DOHH2 (cell line): ENCODE measurements around the gene CFAP57.

Experiments used
- H3F3A ChIP-seq: fragments of 200-600 bp; sonication (generic), shearing (Covaris generic); 2 replicates; pipeline ENCODE4 v1.6.0; 2016; ENCODE audit warnings: antibody characterized with exemption, mild to moderate bottlenecking; ENCODE audit not compliant: control insufficient read depth, insufficient read depth
- H3K27ac ChIP-seq: fragments of 200-600 bp; sonication (generic); 2 replicates; pipeline ENCODE4 v1.5.1; 2014; ENCODE audit warnings: low read depth, mild to moderate bottlenecking, low read length, moderate library complexity
- H3K27me3 ChIP-seq: fragments of 200-600 bp; sonication (generic); 2 replicates; pipeline ENCODE4 v1.6.1; 2014; ENCODE audit warnings: mild to moderate bottlenecking, low read length, mixed read lengths; ENCODE audit not compliant: control insufficient read depth
- H3K36me3 ChIP-seq: fragments of 200-600 bp; sonication (generic); 2 replicates; pipeline ENCODE4 v1.6.1; 2014; ENCODE audit warnings: mild to moderate bottlenecking, low read length, moderate library complexity, mixed read lengths; ENCODE audit not compliant: control insufficient read depth
- H3K4me1 ChIP-seq: fragments of 200-600 bp; sonication (generic); 2 replicates; pipeline ENCODE4 v1.6.1; 2014; ENCODE audit warnings: mild to moderate bottlenecking, low read length, mixed read lengths; ENCODE audit not compliant: control insufficient read depth
- H3K4me2 ChIP-seq: fragments of 200-600 bp; sonication (generic); 2 replicates; pipeline ENCODE4 v1.6.0; 2014; ENCODE audit warnings: mild to moderate bottlenecking, low read length, moderate library complexity
- H3K4me3 ChIP-seq: fragments of 200-600 bp; sonication (generic); 2 replicates; pipeline ENCODE4 v1.5.1; 2014; ENCODE audit warnings: mild to moderate bottlenecking, low read length, mixed read lengths
- H3K79me2 ChIP-seq: fragments of 200-600 bp; sonication (generic); 2 replicates; pipeline ENCODE4 v1.6.1; 2014; ENCODE audit warnings: mild to moderate bottlenecking, low read length, mixed read lengths; ENCODE audit not compliant: control insufficient read depth
- H3K9me2 ChIP-seq: fragments of 200-600 bp; sonication (generic); replicated peaks from 2 replicates; pipeline ENCODE4 v1.6.1; 2014; ENCODE audit warnings: mild to moderate bottlenecking, low read length, mixed read lengths; ENCODE audit not compliant: control insufficient read depth
- H3K9me3 ChIP-seq: fragments of 200-600 bp; sonication (generic); 2 replicates; pipeline ENCODE4 v1.6.1; 2014; ENCODE audit warnings: antibody characterized with exemption, low read length, mixed read lengths; ENCODE audit not compliant: control insufficient read depth, insufficient read depth
- H4K20me1 ChIP-seq: fragments of 200-600 bp; sonication (generic); 2 replicates; pipeline ENCODE4 v1.6.0; 2014; ENCODE audit warnings: low read depth, mild to moderate bottlenecking, antibody characterized with exemption, low read length, moderate library complexity; ENCODE audit not compliant: control insufficient read depth, insufficient read depth
- CTCF ChIP-seq: fragments of 200-600 bp; sonication (generic); IDR thresholded peaks from one replicate; pipeline ENCODE4 v1.5.1; 2014; ENCODE audit warnings: antibody characterized with exemption, mild to moderate bottlenecking, low read depth, low read length; ENCODE audit not compliant: poor library complexity, severe bottlenecking
- EZH2phosphoT487 ChIP-seq: fragments of 200-600 bp; sonication (generic); IDR thresholded peaks from 2 replicates; pipeline ENCODE4 v1.6.1; 2017; ENCODE audit warnings: borderline replicate concordance, mild to moderate bottlenecking, antibody characterized with exemption, low read length, moderate library complexity, mixed read lengths

Gene CFAP57

GRCh38 chr1:43140583-43140982, 31.5 kb upstream of the CFAP57 start:
- TF ChIP-seq EZH2phosphoT487: no peak
- no peak for TF ChIP-seq CTCF

GRCh38 chr1:43143441-43143888, 28.7 kb upstream of the CFAP57 start:
- no peaks in the 10 kb centered on the region for H3K36me3 ChIP-seq
- H3K9me2 ChIP-seq: no peaks in the 10 kb centered on the region
- H3K4me1 ChIP-seq: peaks cover 3% of the 10 kb centered on the region; the same call in 1 of the 2 replicates
- TF ChIP-seq CTCF (peak; percentile 78), EZH2phosphoT487 (no peak)
- H3K27me3 ChIP-seq: peaks cover 19% of the 10 kb centered on the region
- no peak overlapping the region for H3K27ac ChIP-seq
- no peaks in the 10 kb centered on the region for H3K79me2 ChIP-seq
- H3K4me2 ChIP-seq: peak overlapping the region; percentile 11; the same call in 1 of the 2 replicates
- H3K9me3 ChIP-seq: no peaks in the 10 kb centered on the region
- H4K20me1 ChIP-seq: no peaks in the 10 kb centered on the region
- H3K4me3 ChIP-seq: no peak overlapping the region
- H3F3A ChIP-seq: no peaks in the 10 kb centered on the region

More at GRCh38 chr1:43140583-43140982, 31.5 kb upstream of the CFAP57 start:
- Histone ChIP-seq H3K36me3 (no peaks in the 10 kb centered on the region), H3K9me2 (no peaks in the 10 kb centered on the region), H3K27ac (no peak overlapping the region), H3K4me3 (no peak overlapping the region), H3K9me3 (no peaks in the 10 kb centered on the region), H4K20me1 (no peaks in the 10 kb centered on the region), H3F3A (no peaks in the 10 kb centered on the region), H3K4me2 (no peak overlapping the region), H3K4me1 (peaks cover 3% of the 10 kb centered on the region; the same call in 1 of the 2 replicates), H3K79me2 (no peaks in the 10 kb centered on the region), H3K27me3 (peaks cover 13% of the 10 kb centered on the region; the same call in 1 of the 2 replicates)

GRCh38 chr1:43144237-43144636, 27.9 kb upstream of the CFAP57 start:
- Histone ChIP-seq H3K27me3 (peaks cover 26% of the 10 kb centered on the region), H3K36me3 (no peaks in the 10 kb centered on the region), H3K79me2 (no peaks in the 10 kb centered on the region), H3K4me3 (no peak overlapping the region), H4K20me1 (no peaks in the 10 kb centered on the region), H3K4me1 (peaks cover 3% of the 10 kb centered on the region; the same call in 1 of the 2 replicates), H3K4me2 (no peak overlapping the region), H3F3A (no peaks in the 10 kb centered on the region), H3K27ac (no peak overlapping the region), H3K9me3 (no peaks in the 10 kb centered on the region), H3K9me2 (no peaks in the 10 kb centered on the region)
- TF ChIP-seq EZH2phosphoT487: no peak
- no peak for TF ChIP-seq CTCF
